HCT116 (cell line): Measurements from ENCODE around the gene VPS26A. TPM values are rescaled to one million over a fixed set of nuclear protein-coding genes. Genes with fewer than 3 reads are reported as not detected.

Source experiments
- ATAC-seq: fragments of 200-7000 bp; cut with Tn5 transposase; 2 replicates; pipeline ENCODE4 v1.9.1; 2020; ENCODE audit warnings: mild to moderate bottlenecking, moderate library complexity
- BruUV-seq: library from RNA; stranded (reverse); fragments of 400-500 nt; replicated peaks from 2 replicates; lab custom pipeline; 2021; lab: Mats Ljungman, UMichigan
- CTCF ChIA-PET: fragments of 300-600 bp; sonication (Branson Sonifier 250); formaldehyde crosslinking; loops from one replicate; lab custom pipeline; 2021; ENCODE audit warnings: antibody characterized with exemption; lab: Charles Lee
- POLR2A ChIA-PET: fragments of 300-600, 350-600 bp; sonication (Branson Sonifier 250); formaldehyde crosslinking; loops from one replicate; lab custom pipeline; 2021; ENCODE audit warnings: antibody characterized with exemption; lab: Charles Lee
- RAD21 ChIA-PET, 2 experiments: fragments of 300-600 bp; sonication (Branson Sonifier 250); formaldehyde crosslinking; loops; one replicate each; lab custom pipeline; 2023; ENCODE audit warnings: low total read pairs in 2 of 2; ENCODE audit not compliant: uncharacterized antibody in 2 of 2, unreplicated experiment in 2 of 2, low non-redundant PET in 1 of 2; lab: Charles Lee
- DNase-seq: peaks from one replicate; pipeline ENCODE4 v3.0.0-alpha.2; 2010; ENCODE audit warnings: low read depth, low spot score
- H2AFZ ChIP-seq: fragments of 200-600 bp; shearing (Covaris generic), sonication (generic); 2 replicates; pipeline ENCODE4 v1.6.1; 2017; ENCODE audit warnings: low read depth, mixed run types, mixed read lengths, antibody characterized with exemption, low read length; ENCODE audit not compliant: poor library complexity, severe bottlenecking
- H3K27ac ChIP-seq: 2 replicates; pipeline ENCODE4 v1.5.1; 2012; ENCODE audit warnings: low read depth, low read length
- H3K27me3 ChIP-seq: fragments of 200-600 bp; sonication (generic); 2 replicates; pipeline ENCODE4 v1.6.1; 2016; ENCODE audit warnings: mixed run types, low read length, mixed read lengths; ENCODE audit not compliant: insufficient read depth
- H3K36me3 ChIP-seq, 2 experiments: fragments of 200-500 bp in 1 of 2; fragments of 200-600 bp in 1 of 2; sonication (Bioruptor generic) in 1 of 2; sonication (generic) in 1 of 2; 2 replicates each; pipeline versions ENCODE4 v1.5.1 to v1.6.1; 2014 to 2016; ENCODE audit warnings: low read length in 2 of 2, inconsistent platforms in 1 of 2, mixed read lengths in 1 of 2, mixed run types in 1 of 2; ENCODE audit not compliant: insufficient read depth in 2 of 2, control insufficient read depth in 1 of 2
- H3K4me1 ChIP-seq, 2 experiments: fragments of 200-600 bp in 1 of 2; sonication (generic) in 1 of 2; 2 replicates each; pipeline versions ENCODE4 v1.5.1 to v1.6.1; 2012 to 2017; ENCODE audit warnings: low read length in 2 of 2, inconsistent platforms in 1 of 2, mild to moderate bottlenecking in 1 of 2, mixed read lengths in 1 of 2, mixed run types in 1 of 2, moderate library complexity in 1 of 2; ENCODE audit not compliant: insufficient read depth in 2 of 2, control insufficient read depth in 1 of 2
- H3K4me2 ChIP-seq: fragments of 200-600 bp; sonication (generic); 2 replicates; pipeline ENCODE4 v1.6.1; 2017; ENCODE audit warnings: mixed run types, low read length, mixed read lengths
- H3K4me3 ChIP-seq, 2 experiments: fragments of 200-600 bp in 1 of 2; sonication (generic) in 1 of 2; replicated peaks in 1 of 2; 2 replicates each; pipeline ENCODE4 v1.5.1; 2011 to 2016; ENCODE audit warnings: low read length in 2 of 2, control low read depth in 1 of 2, low read depth in 1 of 2, mild to moderate bottlenecking in 1 of 2, mixed read lengths in 1 of 2, mixed run types in 1 of 2
- H3K79me2 ChIP-seq: fragments of 200-600 bp; sonication (generic); 2 replicates; pipeline ENCODE4 v1.6.1; 2017; ENCODE audit warnings: mild to moderate bottlenecking, mixed run types, low read length, moderate library complexity, mixed read lengths; ENCODE audit not compliant: insufficient read depth
- H3K9ac ChIP-seq: fragments of 200-600 bp; sonication (generic); 2 replicates; pipeline ENCODE4 v1.6.1; 2016; ENCODE audit warnings: low read length, mixed read lengths
- H3K9me2 ChIP-seq: fragments of 200-600 bp; sonication (generic), shearing (Covaris generic); 2 replicates; pipeline ENCODE4 v1.6.1; 2017; ENCODE audit warnings: mixed run types, mild to moderate bottlenecking, moderate library complexity; ENCODE audit not compliant: insufficient read depth
- H3K9me3 ChIP-seq, 2 experiments: fragments of 200-500 bp in 1 of 2; fragments of 200-600 bp in 1 of 2; sonication (Bioruptor generic) in 1 of 2; sonication (generic) in 1 of 2; 2 replicates each; pipeline ENCODE4 v1.6.1; 2014 to 2017; ENCODE audit warnings: low read length in 2 of 2, mixed read lengths in 2 of 2, inconsistent platforms in 1 of 2, low read depth in 1 of 2, mild to moderate bottlenecking in 1 of 2, mixed run types in 1 of 2, moderate library complexity in 1 of 2; ENCODE audit not compliant: control insufficient read depth in 1 of 2, insufficient read depth in 1 of 2
- H4K20me1 ChIP-seq: fragments of 200-600 bp; sonication (generic), shearing (Covaris generic); 2 replicates; pipeline ENCODE4 v1.6.1; 2017; ENCODE audit warnings: mixed run types, mild to moderate bottlenecking, moderate library complexity; ENCODE audit not compliant: insufficient read depth
- CBX3 ChIP-seq: IDR thresholded peaks from 2 replicates; pipeline ENCODE4 v1.6.1; 2012; ENCODE audit warnings: low read depth
- EGR1 ChIP-seq: IDR thresholded peaks from 2 replicates; pipeline ENCODE4 v1.6.1; 2012; ENCODE audit warnings: low read depth
- ELF1 ChIP-seq: IDR thresholded peaks from 2 replicates; pipeline ENCODE4 v1.6.1; 2012; ENCODE audit warnings: low read depth, borderline replicate concordance
- EZH2phosphoT487 ChIP-seq: fragments of 200-600 bp; IDR thresholded peaks from 2 replicates; pipeline ENCODE4 v1.6.1; 2018; ENCODE audit warnings: antibody characterized with exemption, borderline replicate concordance
- FOSL1 ChIP-seq: IDR thresholded peaks from 2 replicates; pipeline ENCODE4 v1.6.1; 2012; ENCODE audit warnings: low read depth
- JUND ChIP-seq: IDR thresholded peaks from 2 replicates; pipeline ENCODE4 v1.6.1; 2012
- POLR2A ChIP-seq: IDR thresholded peaks from 2 replicates; pipeline ENCODE4 v1.7.0; 2011; ENCODE audit warnings: borderline replicate concordance; ENCODE audit not compliant: insufficient read depth, insufficient read length; ENCODE audit errors: extremely low read depth
- POLR2AphosphoS5 ChIP-seq: IDR thresholded peaks from 2 replicates; pipeline ENCODE4 v1.6.1; 2011; ENCODE audit warnings: mild to moderate bottlenecking, low read depth, low read length, moderate library complexity
- RAD21 ChIP-seq: IDR thresholded peaks from 2 replicates; pipeline ENCODE4 v1.6.1; 2012; ENCODE audit warnings: low read depth, mild to moderate bottlenecking
- TCF7L2 ChIP-seq: IDR thresholded peaks from 2 replicates; pipeline ENCODE4 v1.7.0; 2011; ENCODE audit warnings: borderline replicate concordance, inconsistent platforms; ENCODE audit not compliant: insufficient read depth, insufficient read length; ENCODE audit errors: extremely low read depth
- ZFX ChIP-seq: fragments of 450-650 bp; IDR thresholded peaks from 2 replicates; pipeline ENCODE4 v1.6.1; 2017
- ZNF274 ChIP-seq: fragments of 200-500 bp; sonication (Bioruptor generic); IDR thresholded peaks from 2 replicates; pipeline ENCODE4 v1.6.1; 2014; ENCODE audit warnings: mild to moderate bottlenecking, low read depth, low read length, inconsistent platforms
- intact Hi-C: fragments of 100-400 bp; cut with micrococcal nuclease; formaldehyde crosslinking; loops from 2 replicates; pipeline ENCODE4 v1.10.0; 2022
- total RNA-seq: library from RNA; stranded (reverse); gene quantifications from one replicate; pipeline ENCODE4 v1.2.1, GENCODE V29; 2021; ENCODE audit not compliant: unreplicated experiment
- TF ChIP-seq, protein P1 (sequence below): IDR thresholded peaks from 2 replicates; pipeline ENCODE4 v1.6.1; 2012
- TF ChIP-seq, protein P2 (sequence below), 3 experiments: fragments of 200-600 bp in 1 of 3; sonication (generic) in 1 of 3; IDR thresholded peaks in 2 of 3; conservative IDR thresholded peaks in 1 of 3; 2 replicates each; pipeline ENCODE4 v1.5.1; 2012 to 2017; ENCODE audit warnings: low read depth in 2 of 3, low read length in 2 of 3, antibody characterized with exemption in 1 of 3, borderline replicate concordance in 1 of 3, control low read depth in 1 of 3, mild to moderate bottlenecking in 1 of 3, mixed read lengths in 1 of 3, mixed run types in 1 of 3, moderate library complexity in 1 of 3; ENCODE audit not compliant: insufficient read depth in 1 of 3
- TF ChIP-seq, protein P3 (sequence below): IDR thresholded peaks from 2 replicates; pipeline ENCODE4 v1.6.1; 2012; ENCODE audit warnings: low read depth

VPS26A gene
- total RNA-seq, 1 experiment from 2014 or later = 65.1 TPM

DNA sequence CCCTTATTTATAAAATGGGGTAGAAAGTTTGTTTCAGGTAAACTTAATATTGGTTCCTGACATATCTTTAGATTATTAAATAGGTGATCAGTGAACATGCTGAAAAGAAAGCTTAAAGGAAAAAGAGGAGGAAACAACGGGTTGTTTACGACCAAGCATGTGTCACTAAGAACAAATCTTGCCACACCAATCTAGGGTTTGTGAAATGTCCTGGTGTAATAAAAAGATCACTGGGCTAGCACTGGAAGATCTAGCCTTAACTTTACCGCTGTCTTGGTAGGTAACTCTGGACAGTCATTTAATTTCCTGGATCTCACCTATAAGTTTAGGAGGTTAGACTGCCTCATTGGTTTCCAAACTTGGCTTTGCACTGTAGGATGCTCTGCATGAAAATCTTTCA, 19.0 kb downstream of the VPS26A start:
- H3K4me1 ChIP-seq = no peaks in the 10 kb centered on the region
- ChIA-PET CTCF (no interaction called here), POLR2A (no interaction called here), RAD21 (no interaction called here)
- H3K4me3 ChIP-seq = no peak overlapping the region
- no peaks in the 10 kb centered on the region for H3K36me3 ChIP-seq
- no peak overlapping the region for H3K27ac ChIP-seq
- H3K9me2 ChIP-seq = no peaks in the 10 kb centered on the region
- no peaks in the 10 kb centered on the region for H3K9me3 ChIP-seq
- no peak overlapping the region for H3K9ac ChIP-seq
- DNase-seq = no peak
- no peak for ATAC-seq
- H4K20me1 ChIP-seq = no peaks in the 10 kb centered on the region
- TF ChIP-seq RAD21 = no peak
- TF ChIP-seq, protein P1, sequence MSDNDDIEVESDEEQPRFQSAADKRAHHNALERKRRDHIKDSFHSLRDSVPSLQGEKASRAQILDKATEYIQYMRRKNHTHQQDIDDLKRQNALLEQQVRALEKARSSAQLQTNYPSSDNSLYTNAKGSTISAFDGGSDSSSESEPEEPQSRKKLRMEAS = no peak
- no peak for TF ChIP-seq ZFX
- TF ChIP-seq FOSL1 = no peak
- no peak for TF ChIP-seq EGR1
- TF ChIP-seq, protein P2, sequence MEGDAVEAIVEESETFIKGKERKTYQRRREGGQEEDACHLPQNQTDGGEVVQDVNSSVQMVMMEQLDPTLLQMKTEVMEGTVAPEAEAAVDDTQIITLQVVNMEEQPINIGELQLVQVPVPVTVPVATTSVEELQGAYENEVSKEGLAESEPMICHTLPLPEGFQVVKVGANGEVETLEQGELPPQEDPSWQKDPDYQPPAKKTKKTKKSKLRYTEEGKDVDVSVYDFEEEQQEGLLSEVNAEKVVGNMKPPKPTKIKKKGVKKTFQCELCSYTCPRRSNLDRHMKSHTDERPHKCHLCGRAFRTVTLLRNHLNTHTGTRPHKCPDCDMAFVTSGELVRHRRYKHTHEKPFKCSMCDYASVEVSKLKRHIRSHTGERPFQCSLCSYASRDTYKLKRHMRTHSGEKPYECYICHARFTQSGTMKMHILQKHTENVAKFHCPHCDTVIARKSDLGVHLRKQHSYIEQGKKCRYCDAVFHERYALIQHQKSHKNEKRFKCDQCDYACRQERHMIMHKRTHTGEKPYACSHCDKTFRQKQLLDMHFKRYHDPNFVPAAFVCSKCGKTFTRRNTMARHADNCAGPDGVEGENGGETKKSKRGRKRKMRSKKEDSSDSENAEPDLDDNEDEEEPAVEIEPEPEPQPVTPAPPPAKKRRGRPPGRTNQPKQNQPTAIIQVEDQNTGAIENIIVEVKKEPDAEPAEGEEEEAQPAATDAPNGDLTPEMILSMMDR (IDR thresholded peaks at IDR 0.05 in 2 of 3, conservative IDR thresholded peaks at IDR 0.05 in 1 of 3; ENCODE audit: borderline replicate concordance in 1 of 3, insufficient read depth in 1 of 3, low read depth in 2 of 3, low read length in 2 of 3) = no peak
- intact Hi-C loops = no loop called here
- H3K79me2 ChIP-seq = peaks cover 65% of the 10 kb centered on the region
- no TSS peak for BruUV-seq
- H3K27me3 ChIP-seq = no peaks in the 10 kb centered on the region
- H3K4me2 ChIP-seq = no peak overlapping the region
- no peak overlapping the region for H2AFZ ChIP-seq

DNA sequence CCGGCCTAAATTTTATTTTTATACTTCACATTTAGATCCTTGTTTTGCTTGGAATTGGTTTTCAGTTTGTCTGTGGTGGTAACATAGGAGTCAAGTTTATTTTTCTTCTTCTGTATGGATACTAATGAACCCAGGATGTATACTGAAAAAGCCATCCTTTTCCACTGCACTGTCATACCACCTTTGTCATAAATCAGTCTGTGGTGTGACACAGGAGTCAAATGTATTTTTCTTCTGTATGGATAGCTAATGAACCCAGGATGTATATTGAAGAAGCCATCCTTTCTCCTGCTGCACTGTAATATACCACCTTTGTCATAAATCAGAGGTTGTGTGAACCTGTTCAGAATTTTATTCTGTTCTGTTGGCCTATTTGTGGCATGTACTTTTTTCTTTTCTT, 21.4 kb downstream of the VPS26A start:
- Histone ChIP-seq H3K9me2 (no peaks in the 10 kb centered on the region), H3K4me2 (no peak overlapping the region), H3K27me3 (no peaks in the 10 kb centered on the region), H3K4me3 (no peak overlapping the region), H2AFZ (no peak overlapping the region), H3K79me2 (peaks cover 62% of the 10 kb centered on the region), H3K9me3 (no peaks in the 10 kb centered on the region), H3K4me1 (no peaks in the 10 kb centered on the region), H3K27ac (no peak overlapping the region), H4K20me1 (no peaks in the 10 kb centered on the region), H3K9ac (no peak overlapping the region), H3K36me3 (no peaks in the 10 kb centered on the region)
- BruUV-seq = no TSS peak
- CTCF ChIA-PET = no interaction called here
- RAD21 ChIA-PET = no interaction called here
- POLR2A ChIA-PET = no interaction called here
- ATAC-seq = no peak
- intact Hi-C loops = no loop called here
- DNase-seq = no peak
- TF ChIP-seq RAD21 (no peak), JUND (no peak), POLR2AphosphoS5 (no peak), TCF7L2 (no peak), CBX3 (no peak), ELF1 (no peak), ZNF274 (no peak), POLR2A (no peak), EZH2phosphoT487 (no peak), EGR1 (no peak)
- TF ChIP-seq, protein P3, sequence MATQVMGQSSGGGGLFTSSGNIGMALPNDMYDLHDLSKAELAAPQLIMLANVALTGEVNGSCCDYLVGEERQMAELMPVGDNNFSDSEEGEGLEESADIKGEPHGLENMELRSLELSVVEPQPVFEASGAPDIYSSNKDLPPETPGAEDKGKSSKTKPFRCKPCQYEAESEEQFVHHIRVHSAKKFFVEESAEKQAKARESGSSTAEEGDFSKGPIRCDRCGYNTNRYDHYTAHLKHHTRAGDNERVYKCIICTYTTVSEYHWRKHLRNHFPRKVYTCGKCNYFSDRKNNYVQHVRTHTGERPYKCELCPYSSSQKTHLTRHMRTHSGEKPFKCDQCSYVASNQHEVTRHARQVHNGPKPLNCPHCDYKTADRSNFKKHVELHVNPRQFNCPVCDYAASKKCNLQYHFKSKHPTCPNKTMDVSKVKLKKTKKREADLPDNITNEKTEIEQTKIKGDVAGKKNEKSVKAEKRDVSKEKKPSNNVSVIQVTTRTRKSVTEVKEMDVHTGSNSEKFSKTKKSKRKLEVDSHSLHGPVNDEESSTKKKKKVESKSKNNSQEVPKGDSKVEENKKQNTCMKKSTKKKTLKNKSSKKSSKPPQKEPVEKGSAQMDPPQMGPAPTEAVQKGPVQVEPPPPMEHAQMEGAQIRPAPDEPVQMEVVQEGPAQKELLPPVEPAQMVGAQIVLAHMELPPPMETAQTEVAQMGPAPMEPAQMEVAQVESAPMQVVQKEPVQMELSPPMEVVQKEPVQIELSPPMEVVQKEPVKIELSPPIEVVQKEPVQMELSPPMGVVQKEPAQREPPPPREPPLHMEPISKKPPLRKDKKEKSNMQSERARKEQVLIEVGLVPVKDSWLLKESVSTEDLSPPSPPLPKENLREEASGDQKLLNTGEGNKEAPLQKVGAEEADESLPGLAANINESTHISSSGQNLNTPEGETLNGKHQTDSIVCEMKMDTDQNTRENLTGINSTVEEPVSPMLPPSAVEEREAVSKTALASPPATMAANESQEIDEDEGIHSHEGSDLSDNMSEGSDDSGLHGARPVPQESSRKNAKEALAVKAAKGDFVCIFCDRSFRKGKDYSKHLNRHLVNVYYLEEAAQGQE = no peak
